Measurements from ENCODE around the gene SCAMP1. TPM values are rescaled to one million over a fixed set of nuclear protein-coding genes. Genes with fewer than 3 reads are reported as not detected.

The SCAMP1 gene
- total RNA-seq, 4 donors from 2014 or later, result 22.5 to 30.8 (median 28.3) TPM

- DNase-seq (ENCODE audit: low spot score in 2 of 2), result no peak
- Histone ChIP-seq H3K27ac (peak overlapping the region in 3 of 4 donors; percentile 68 to 92 (median 84)), H3K4me1 (peaks cover 0 to 57% (median 25%) of the 10 kb centered on the region in 4 donors), H3K4me3 (no peak overlapping the region), H3K9me3 (no peaks in the 10 kb centered on the region), H3K36me3 (no peaks in the 10 kb centered on the region), H3K27me3 (no peaks in the 10 kb centered on the region)
- TF ChIP-seq POLR2A (IDR thresholded peaks at IDR 0.05) (no peak), CTCF (IDR thresholded peaks at IDR 0.05) (no peak), EP300 (IDR thresholded peaks at IDR 0.05) (no peak)
- WGBS, 2 donors, result 89 to 90% methylated on average over 3 of the region's 3 CpGs
Observed at GRCh38 chr5:78527925-78528324, 167.5 kb downstream of the SCAMP1 start.

Small RNA genes lying within 50 kb of the gene (small RNA-seq; reads per million reads assigned to genes)
- not detected for gene RF00019
- gene RNU6-183P, result not detected

Other genes with a start within 250 kb of the SCAMP1 start
- gene AP3B1, start 65.9 kb upstream of the SCAMP1 start, total RNA-seq, result 10 to 100 TPM; 23.1 to 51.0 (median 44.2) TPM